HepG2 (cell line): ENCODE data around the gene GPN2. TPM values are rescaled to one million over a fixed set of nuclear protein-coding genes. Genes with fewer than 3 reads are reported as not detected.

ENCODE experiments used
- ATAC-seq: fragments of 200-7000 bp; cut with Tn5 transposase; 3 replicates; pipeline ENCODE4 v1.9.1; 2020; ENCODE audit warnings: mild to moderate bottlenecking, moderate library complexity
- BruUV-seq: library from RNA; stranded (reverse); fragments of 400-500 nt; replicated peaks from 2 replicates; lab custom pipeline; 2021; lab: Mats Ljungman, UMichigan
- CTCF ChIA-PET: fragments of 300-600 bp; formaldehyde crosslinking; extraction: SDS; loops from one replicate; lab custom pipeline; 2021; ENCODE audit warnings: low total read pairs, inconsistent platforms, low intra/inter-chr PET ratio; lab: Yijun Ruan, JAX
- POLR2A ChIA-PET: fragments of 350-600 bp; sonication (Branson Sonifier 250); formaldehyde crosslinking; loops from one replicate; lab custom pipeline; 2020; ENCODE audit warnings: antibody characterized with exemption, inconsistent platforms; lab: Yijun Ruan, JAX
- DNase-seq: peaks from one replicate; pipeline ENCODE4 v3.0.0-alpha.2; 2015; ENCODE audit warnings: low spot score
- FAIRE-seq: peaks from 3 replicates; lab custom pipeline; 2011; peaks lifted over from hg19 to GRCh38; lab: Jason Lieb, UNC
- H2AFZ ChIP-seq: one replicate; pipeline ENCODE4 v1.6.1; 2011; ENCODE audit warnings: low read length, inconsistent platforms
- H3K27ac ChIP-seq: fragments of 300-600 bp; 3 replicates; pipeline ENCODE4 v1.8.0; 2011; ENCODE audit warnings: mixed run types, mild to moderate bottlenecking, mixed read lengths, low read length, inconsistent platforms; ENCODE audit not compliant: insufficient read depth; ENCODE audit errors: extremely low read length
- H3K27me3 ChIP-seq, 2 experiments: fragments of 200-600 bp in 1 of 2; 2 replicates in 1 of 2; 3 replicates in 1 of 2; pipeline versions ENCODE4 v1.6.0 to v1.8.0; 2011; ENCODE audit warnings: low read length in 2 of 2, mild to moderate bottlenecking in 2 of 2, moderate library complexity in 2 of 2, inconsistent platforms in 1 of 2; ENCODE audit not compliant: insufficient read depth in 2 of 2, control insufficient read depth in 1 of 2
- H3K36me3 ChIP-seq, 2 experiments: fragments of 200-600 bp in 1 of 2; replicated peaks in 1 of 2; 2 replicates in 1 of 2; 3 replicates in 1 of 2; pipeline versions ENCODE4 v1.5.1 to v1.8.0; 2011; ENCODE audit warnings: low read length in 2 of 2, inconsistent platforms in 1 of 2; ENCODE audit not compliant: insufficient read depth in 2 of 2, control insufficient read depth in 1 of 2
- H3K4me1 ChIP-seq: 2 replicates; pipeline ENCODE4 v1.5.1; 2012; ENCODE audit warnings: low read length, inconsistent platforms; ENCODE audit not compliant: insufficient read depth
- H3K4me2 ChIP-seq: 2 replicates; pipeline ENCODE4 v1.6.0; 2011; ENCODE audit warnings: low read depth, low read length, inconsistent platforms
- H3K4me3 ChIP-seq, 3 experiments: fragments of 200-600 bp in 1 of 3; sonication (generic), shearing (Covaris generic) in 1 of 3; replicated peaks in 1 of 3; 2 replicates each; pipeline ENCODE4 v1.5.1; 2011 to 2016; ENCODE audit warnings: low read length in 3 of 3, inconsistent platforms in 2 of 3, low read depth in 2 of 3, mild to moderate bottlenecking in 2 of 3, control low read depth in 1 of 3, mixed read lengths in 1 of 3; ENCODE audit not compliant: insufficient read depth in 1 of 3
- H3K79me2 ChIP-seq: one replicate; pipeline ENCODE4 v1.6.1; 2011; ENCODE audit warnings: low read length, inconsistent platforms; ENCODE audit not compliant: insufficient read depth
- H3K9ac ChIP-seq: 2 replicates; pipeline ENCODE4 v1.6.0; 2011; ENCODE audit warnings: mild to moderate bottlenecking, low read depth, low read length, inconsistent platforms; ENCODE audit not compliant: insufficient read depth
- H3K9me3 ChIP-seq: 2 replicates; pipeline ENCODE4 v1.5.1; 2012; ENCODE audit warnings: mild to moderate bottlenecking, low read length
- H4K20me1 ChIP-seq: 2 replicates; pipeline ENCODE4 v1.6.0; 2011; ENCODE audit warnings: inconsistent platforms, mild to moderate bottlenecking, low read length, moderate library complexity; ENCODE audit not compliant: insufficient read depth
- BCL3 ChIP-seq: sonication (generic); formaldehyde crosslinking; IDR thresholded peaks from 2 replicates; pipeline ENCODE4 v1.5.1; 2020; ENCODE audit warnings: mild to moderate bottlenecking, missing genetic modification reagents, moderate library complexity
- CEBPB ChIP-seq: IDR thresholded peaks from 2 replicates; pipeline ENCODE4 v1.6.1; 2011; ENCODE audit warnings: low read depth, low read length, improper control_type of control experiment, borderline replicate concordance
- CREM ChIP-seq, 2 experiments: sonication (generic) in 1 of 2; formaldehyde crosslinking in 1 of 2; IDR thresholded peaks; 2 replicates each; pipeline versions ENCODE4 v1.4.0 to v1.6.1; 2016 to 2020; ENCODE audit warnings: antibody characterized with exemption in 1 of 2, mild to moderate bottlenecking in 1 of 2, missing genetic modification reagents in 1 of 2
- EP300 ChIP-seq, 3 experiments: sonication (generic) in 1 of 3; formaldehyde crosslinking in 1 of 3; IDR thresholded peaks; 2 replicates each; pipeline versions ENCODE4 v1.5.1 to v1.6.1; 2011 to 2020; ENCODE audit warnings: low read depth in 2 of 3, low read length in 2 of 3, borderline replicate concordance in 1 of 3, improper control_type of control experiment in 1 of 3, mild to moderate bottlenecking in 1 of 3, missing genetic modification reagents in 1 of 3, moderate library complexity in 1 of 3
- FLYWCH1 ChIP-seq: sonication (generic); formaldehyde crosslinking; IDR thresholded peaks from 2 replicates; pipeline ENCODE4 v1.8.1; 2023; ENCODE audit warnings: mild to moderate bottlenecking, missing genetic modification reagents
- HMG20B ChIP-seq: conservative IDR thresholded peaks from 2 replicates; pipeline ENCODE4 v1.6.1; 2016; ENCODE audit warnings: missing genetic modification reagents, missing compliant biosample characterization
- NFKBIZ ChIP-seq: IDR thresholded peaks from 2 replicates; pipeline ENCODE4 v1.6.1; 2018; ENCODE audit warnings: missing genetic modification reagents, missing compliant biosample characterization
- PAXIP1 ChIP-seq: sonication (generic); formaldehyde crosslinking; conservative IDR thresholded peaks from 2 replicates; pipeline ENCODE4 v1.4.0; 2020; ENCODE audit warnings: mild to moderate bottlenecking, missing genetic modification reagents, moderate library complexity
- RAD21 ChIP-seq: fragments of 450-650 bp; formaldehyde crosslinking; IDR thresholded peaks from 2 replicates; pipeline ENCODE4 v1.5.0; 2020; ENCODE audit warnings: mild to moderate bottlenecking
- SP4 ChIP-seq: sonication (generic); formaldehyde crosslinking; IDR thresholded peaks from 2 replicates; pipeline ENCODE4 v1.8.1; 2023; ENCODE audit warnings: mild to moderate bottlenecking, missing genetic modification reagents
- ZBTB7A ChIP-seq: sonication (generic); formaldehyde crosslinking; IDR thresholded peaks from 2 replicates; pipeline ENCODE4 v1.8.0; 2022; ENCODE audit warnings: mild to moderate bottlenecking, missing genetic modification reagents
- ZC3H13 ChIP-seq: sonication (generic); formaldehyde crosslinking; IDR thresholded peaks from 2 replicates; pipeline ENCODE4 v1.8.1; 2023; ENCODE audit warnings: mild to moderate bottlenecking, missing genetic modification reagents, moderate library complexity
- ZFAT ChIP-seq: sonication (generic); formaldehyde crosslinking; conservative IDR thresholded peaks from 2 replicates; pipeline ENCODE4 v1.8.1; 2023; ENCODE audit warnings: missing genetic modification reagents, inconsistent platforms
- ZNF138 ChIP-seq: sonication (generic); formaldehyde crosslinking; IDR thresholded peaks from 2 replicates; pipeline ENCODE4 v1.5.0; 2020; ENCODE audit warnings: mild to moderate bottlenecking, low read depth, missing genetic modification reagents
- ZNF326 ChIP-seq: sonication (generic); formaldehyde crosslinking; IDR thresholded peaks from 2 replicates; pipeline ENCODE4 v1.4.0; 2020; ENCODE audit warnings: missing genetic modification reagents, borderline replicate concordance
- ZNF644 ChIP-seq: IDR thresholded peaks from 2 replicates; pipeline ENCODE4 v1.6.1; 2016; ENCODE audit warnings: low read depth
- ZNF660 ChIP-seq: sonication (generic); formaldehyde crosslinking; IDR thresholded peaks from 2 replicates; pipeline ENCODE4 v1.5.1; 2020; ENCODE audit warnings: mild to moderate bottlenecking, low read depth, missing genetic modification reagents, borderline replicate concordance
- ZNF788 ChIP-seq: sonication (generic); formaldehyde crosslinking; IDR thresholded peaks from 2 replicates; pipeline ENCODE4 v1.5.0; 2020; ENCODE audit warnings: mild to moderate bottlenecking, missing genetic modification reagents, borderline replicate concordance
- WGBS: methylation state at CpG from one replicate; pipeline ENCODE4 v1.1.6; 2017; ENCODE audit warnings: low lambda C conversion rate; 5-methylcytosine and 5-hydroxymethylcytosine counted together
- in situ Hi-C: cut with HindIII; loops from 2 replicates; pipeline ENCODE4 v1.10.0; 2017; ENCODE audit warnings: low pct_unique_long_range_greater_than_20kb; ENCODE audit not compliant: extremely low pct_ligation_motif_present
- intact Hi-C: fragments of 100-400 bp; cut with micrococcal nuclease; formaldehyde crosslinking; loops from one replicate; pipeline ENCODE4 v1.10.0; 2022; ENCODE audit not compliant: unreplicated experiment
- polyA plus RNA-seq, 8 experiments: library from polyadenylated mRNA; depleted of rRNA in 3 of 8; stranded (reverse) in 7 of 8; unstranded in 1 of 8; fragments of >200 nt; fragmentation: Illumina TruSeq in 4 of 8; extraction: Trizol in 4 of 8; gene quantifications; 2 replicates each; pipeline versions ENCODE4 v1.2.1 to v1.2.3, GENCODE V29; 2011 to 2016; ENCODE audit warnings: low read depth in 4 of 8, missing spikeins in 1 of 8, mixed read lengths in 1 of 8; ENCODE audit not compliant: insufficient read depth in 1 of 8
- total RNA-seq, 5 experiments: library from RNA; depleted of rRNA; stranded (reverse); fragments of >200 nt; fragmentation: Illumina TruSeq; extraction: Trizol; gene quantifications; 2 replicates each; pipeline ENCODE4 v1.2.3, GENCODE V29; 2016; ENCODE audit warnings: low read depth in 1 of 5

The GPN2 gene
- total and polyA plus RNA-seq, 2 of the 13 experiments (the other 11 are each of a cell fraction or from before 2014, with no cell fraction given), result 19.3 to 38.9 TPM

GRCh38 chr1:26915204-26915842, 25.2 kb upstream of the GPN2 start:
- ChIA-PET POLR2A (interaction anchor here (0.8 to 11.5 kb wide), 17 partner anchors 9 to 222 kb away, joined by 3 to 371 read pairs (median 25); partner anchors contain the start of genes GPATCH3, GPN2, KDF1 and TRNP1), CTCF (no interaction called here)
- H3K27me3 ChIP-seq, result no peaks in the 10 kb centered on the region; a peak in 1 of 5 replicates
- peak; percentile 66 for FAIRE-seq
- H3K4me1 ChIP-seq, result peaks cover 45% of the 10 kb centered on the region
- H3K27ac ChIP-seq, result peak overlapping the region; percentile 96
- H3K9me3 ChIP-seq, result no peaks in the 10 kb centered on the region
- intact Hi-C loops (loop anchor here (2.0 kb wide), 1 partner anchor 23 kb away; no protein-coding TSS in a partner anchor), in situ Hi-C loops (no loop called here)
- BruUV-seq, result TSS peak; percentile 45
- no peak overlapping the region for H2AFZ ChIP-seq
- H3K36me3 ChIP-seq, result peaks cover 3 to 8% of the 10 kb centered on the region in 2 experiments; a peak in 3 of 5 replicates
- H3K79me2 ChIP-seq, result peaks cover 30% of the 10 kb centered on the region
- peaks cover 16% of the 10 kb centered on the region; the same call in 1 of the 2 replicates for H4K20me1 ChIP-seq
- H3K4me3 ChIP-seq, result peak overlapping the region in 1 of 3 experiments; percentile 29; a peak in 2 of 6 replicates
- no peak for ATAC-seq
- H3K4me2 ChIP-seq, result peak overlapping the region; percentile 75
- H3K9ac ChIP-seq, result peak overlapping the region; percentile 51
- WGBS, result 17% methylated on average over 3 of the region's 5 CpGs
- DNase-seq, result peak; percentile 56
- TF ChIP-seq CEBPB, result peak; percentile 60
- 0 out of 2 replicates have a peak, but pooled peaks have one; percentile 24 for TF ChIP-seq BCL3 (CRISPR knock-in tag)
- TF ChIP-seq ZNF660 (CRISPR knock-in tag), result no peak
- peak; percentile 43; the same call in 1 of the 2 replicates for TF ChIP-seq ZC3H13
- peak; percentile 21; the same call in 1 of the 2 replicates for TF ChIP-seq ZNF788
- peak; percentile 11; the same call in 1 of the 2 replicates for TF ChIP-seq HMG20B
- peak; percentile 17; the same call in 1 of the 2 replicates for TF ChIP-seq CREM (IDR thresholded peaks at IDR 0.05)
- TF ChIP-seq CREM (CRISPR knock-in tag; IDR thresholded peaks at IDR 0.05), result no peak
- peak; percentile 63 for TF ChIP-seq SP4 (CRISPR knock-in tag)
- peak; percentile 34; the same call in 1 of the 2 replicates for TF ChIP-seq RAD21 (CRISPR knock-in tag)
- TF ChIP-seq ZNF644 (CRISPR knock-in tag), result 0 out of 2 replicates have a peak, but pooled peaks have one; percentile 58
- TF ChIP-seq PAXIP1, result peak; percentile 69
- no peak for TF ChIP-seq FLYWCH1 (CRISPR knock-in tag)
- TF ChIP-seq ZNF326 (CRISPR knock-in tag), result no peak
- TF ChIP-seq NFKBIZ (CRISPR knock-in tag), result no peak
- TF ChIP-seq ZBTB7A (CRISPR knock-in tag), result peak; percentile 81; the same call in 1 of the 2 replicates
- peak in 1 of 2 experiments; percentile 54; a peak in 2 of 4 replicates for TF ChIP-seq EP300 (IDR thresholded peaks at IDR 0.05; ENCODE audit: low read depth in 2 of 2, low read length in 2 of 2)
- TF ChIP-seq EP300 (CRISPR knock-in tag; IDR thresholded peaks at IDR 0.05; ENCODE audit: borderline replicate concordance), result no peak; the same call in 1 of the 2 replicates
- no peak for TF ChIP-seq ZNF138 (CRISPR knock-in tag)
- TF ChIP-seq ZFAT, result no peak
